Trophoblast cell (in vitro differentiated cells and primary cell): Measurements from ENCODE around the gene ARMC12.
A peak's percentile ranks its signal among the peaks of the same experiment; 100 is the strongest.

Experiments used
- DNase-seq, 2 donors: peaks; one replicate each; pipeline ENCODE4 v3.0.0-alpha.2; 2016
- H2AFZ ChIP-seq: 2 replicates; pipeline ENCODE4 v1.6.1; 2013; ENCODE audit warnings: low read length, moderate library complexity, mild to moderate bottlenecking; ENCODE audit not compliant: insufficient read depth, poor library complexity
- H2AK5ac ChIP-seq: 2 replicates; pipeline ENCODE4 v1.6.1; 2013; ENCODE audit warnings: mild to moderate bottlenecking, low read length
- H2BK120ac ChIP-seq: 2 replicates; pipeline ENCODE4 v1.6.1; 2013; ENCODE audit warnings: low read length, mild to moderate bottlenecking, moderate library complexity; ENCODE audit not compliant: insufficient read depth, poor library complexity
- H2BK12ac ChIP-seq: 2 replicates; pipeline ENCODE4 v1.6.1; 2013; ENCODE audit warnings: mild to moderate bottlenecking, low read length, moderate library complexity
- H2BK5ac ChIP-seq: 2 replicates; pipeline ENCODE4 v1.6.1; 2013; ENCODE audit warnings: low read length, low read depth, moderate library complexity, mild to moderate bottlenecking; ENCODE audit not compliant: poor library complexity
- H3K14ac ChIP-seq: 2 replicates; pipeline ENCODE4 v1.6.1; 2013; ENCODE audit warnings: mild to moderate bottlenecking, low read length
- H3K18ac ChIP-seq: 2 replicates; pipeline ENCODE4 v1.6.1; 2013; ENCODE audit warnings: mild to moderate bottlenecking, low read length
- H3K23ac ChIP-seq: 2 replicates; pipeline ENCODE4 v1.6.1; 2013; ENCODE audit warnings: low read length
- H3K27ac ChIP-seq: 2 replicates; pipeline ENCODE4 v1.5.1; 2013; ENCODE audit warnings: low read depth, mild to moderate bottlenecking, inconsistent platforms, low read length, moderate library complexity
- H3K27me3 ChIP-seq: 2 replicates; pipeline ENCODE4 v1.6.1; 2013; ENCODE audit warnings: inconsistent platforms, mild to moderate bottlenecking, low read length, moderate library complexity; ENCODE audit not compliant: insufficient read depth
- H3K36me3 ChIP-seq, 2 experiments: 1 replicate in 1 of 2; 2 replicates in 1 of 2; pipeline ENCODE4 v1.6.1; 2013; ENCODE audit warnings: low read length in 2 of 2, mild to moderate bottlenecking in 2 of 2, moderate library complexity in 1 of 2; ENCODE audit not compliant: insufficient read depth in 2 of 2, control insufficient read depth in 1 of 2
- H3K4ac ChIP-seq: 2 replicates; pipeline ENCODE4 v1.6.1; 2013; ENCODE audit warnings: low read depth, mild to moderate bottlenecking, low read length, moderate library complexity
- H3K4me1 ChIP-seq, 2 experiments: 1 replicate in 1 of 2; 2 replicates in 1 of 2; pipeline ENCODE4 v1.6.1; 2013; ENCODE audit warnings: low read length in 2 of 2, mild to moderate bottlenecking in 2 of 2, moderate library complexity in 1 of 2; ENCODE audit not compliant: insufficient read depth in 2 of 2, control insufficient read depth in 1 of 2
- H3K4me2 ChIP-seq: 2 replicates; pipeline ENCODE4 v1.6.1; 2013; ENCODE audit warnings: inconsistent platforms, mild to moderate bottlenecking, low read length, moderate library complexity
- H3K4me3 ChIP-seq: 2 replicates; pipeline ENCODE4 v1.5.1; 2013; ENCODE audit warnings: mild to moderate bottlenecking, low read depth, low read length, inconsistent platforms
- H3K79me1 ChIP-seq: one replicate; pipeline ENCODE4 v1.6.1; 2013; ENCODE audit warnings: low read length
- H3K79me2 ChIP-seq: 2 replicates; pipeline ENCODE4 v1.6.1; 2013; ENCODE audit warnings: low read length, mild to moderate bottlenecking; ENCODE audit not compliant: control insufficient read depth, insufficient read depth, poor library complexity
- H3K9ac ChIP-seq: 2 replicates; pipeline ENCODE4 v1.6.1; 2013; ENCODE audit warnings: mild to moderate bottlenecking, low read length
- H3K9me3 ChIP-seq: 2 replicates; pipeline ENCODE4 v1.6.1; 2013; ENCODE audit warnings: low read depth, mild to moderate bottlenecking, control low read depth, inconsistent platforms, low read length; ENCODE audit not compliant: insufficient read depth
- H4K12ac ChIP-seq: 2 replicates; pipeline ENCODE4 v1.6.1; 2013; ENCODE audit warnings: low read depth, mild to moderate bottlenecking, low read length, moderate library complexity
- H4K8ac ChIP-seq: 2 replicates; pipeline ENCODE4 v1.6.1; 2013; ENCODE audit warnings: low read depth, mild to moderate bottlenecking, low read length, moderate library complexity
- H4K91ac ChIP-seq: one replicate; pipeline ENCODE4 v1.6.1; 2013; ENCODE audit warnings: low read depth, mild to moderate bottlenecking, low read length, moderate library complexity
- WGBS: extraction: QIAGEN DNeasy Blood & Tissue Kit; methylation state at CpG from one replicate; pipeline ENCODE4 v1.1.7; 2013; ENCODE audit warnings: missing lambda C conversion rate; ENCODE audit not compliant: insufficient read length, insufficient coverage; ENCODE audit errors: extremely low coverage; 5-methylcytosine and 5-hydroxymethylcytosine counted together

Gene ARMC12

DNA sequence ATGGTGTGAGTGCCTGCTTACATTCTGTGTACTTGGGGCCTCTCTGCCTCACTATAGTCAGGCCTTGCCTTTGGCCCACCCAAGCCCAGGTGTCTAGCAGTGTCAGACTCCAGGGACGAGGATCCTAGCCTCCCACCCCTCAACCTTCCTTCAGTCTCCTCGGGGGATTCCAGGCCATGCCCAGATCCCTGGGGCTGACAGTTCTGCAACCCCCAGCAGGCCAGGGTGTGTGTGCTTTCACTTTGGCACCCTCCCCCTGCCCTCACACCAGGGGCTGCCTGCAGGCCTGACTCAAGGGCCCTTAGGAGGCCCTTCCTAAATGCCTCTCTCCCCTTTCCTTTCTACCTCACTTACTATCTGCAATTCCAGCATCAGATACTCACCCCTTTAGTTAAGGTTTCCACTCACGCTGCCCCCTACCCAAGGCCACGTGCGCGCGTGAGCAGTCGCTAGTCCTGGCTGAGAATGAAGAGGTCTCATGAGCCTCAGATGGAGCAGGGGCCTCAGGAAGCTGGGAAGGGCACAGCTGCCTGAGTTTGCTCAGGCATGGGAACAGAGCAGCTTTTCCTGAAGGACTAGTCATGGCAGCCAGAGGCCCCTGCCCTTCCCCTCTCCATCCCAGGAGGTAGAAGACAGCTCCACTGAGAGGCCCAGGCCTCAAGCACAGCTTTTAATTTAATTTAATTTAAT is 61.1 kb downstream of the ARMC12 start:
- Histone ChIP-seq H3K9ac (peak overlapping the region; percentile 20), H3K9me3 (no peaks in the 10 kb centered on the region), H3K4ac (no peak overlapping the region), H3K36me3 (no peaks in the 10 kb centered on the region), H3K23ac (no peak overlapping the region), H4K8ac (no peak overlapping the region), H3K4me2 (no peak overlapping the region), H3K79me2 (no peaks in the 10 kb centered on the region), H3K4me3 (no peak overlapping the region), H3K18ac (no peak overlapping the region), H2AK5ac (no peak overlapping the region), H2BK120ac (no peak overlapping the region), H2BK5ac (no peak overlapping the region), H4K12ac (no peak overlapping the region), H2AFZ (no peak overlapping the region), H3K79me1 (no peaks in the 10 kb centered on the region), H3K4me1 (no peaks in the 10 kb centered on the region), H2BK12ac (no peak overlapping the region), H3K27ac (no peak overlapping the region), H3K14ac (no peak overlapping the region), H4K91ac (no peak overlapping the region), H3K27me3 (no peaks in the 10 kb centered on the region)
- no peak for DNase-seq
- no CpG with 5 or more reads among the region's 8 CpGs for WGBS
